ENCODE data around the gene ACOT6.
"Not testable (repeated sequence)": the region's sequence is repeated elsewhere in the genome, so short reads cannot be mapped to it uniquely, and the experiment has no call there.

The ACOT6 gene

DNA sequence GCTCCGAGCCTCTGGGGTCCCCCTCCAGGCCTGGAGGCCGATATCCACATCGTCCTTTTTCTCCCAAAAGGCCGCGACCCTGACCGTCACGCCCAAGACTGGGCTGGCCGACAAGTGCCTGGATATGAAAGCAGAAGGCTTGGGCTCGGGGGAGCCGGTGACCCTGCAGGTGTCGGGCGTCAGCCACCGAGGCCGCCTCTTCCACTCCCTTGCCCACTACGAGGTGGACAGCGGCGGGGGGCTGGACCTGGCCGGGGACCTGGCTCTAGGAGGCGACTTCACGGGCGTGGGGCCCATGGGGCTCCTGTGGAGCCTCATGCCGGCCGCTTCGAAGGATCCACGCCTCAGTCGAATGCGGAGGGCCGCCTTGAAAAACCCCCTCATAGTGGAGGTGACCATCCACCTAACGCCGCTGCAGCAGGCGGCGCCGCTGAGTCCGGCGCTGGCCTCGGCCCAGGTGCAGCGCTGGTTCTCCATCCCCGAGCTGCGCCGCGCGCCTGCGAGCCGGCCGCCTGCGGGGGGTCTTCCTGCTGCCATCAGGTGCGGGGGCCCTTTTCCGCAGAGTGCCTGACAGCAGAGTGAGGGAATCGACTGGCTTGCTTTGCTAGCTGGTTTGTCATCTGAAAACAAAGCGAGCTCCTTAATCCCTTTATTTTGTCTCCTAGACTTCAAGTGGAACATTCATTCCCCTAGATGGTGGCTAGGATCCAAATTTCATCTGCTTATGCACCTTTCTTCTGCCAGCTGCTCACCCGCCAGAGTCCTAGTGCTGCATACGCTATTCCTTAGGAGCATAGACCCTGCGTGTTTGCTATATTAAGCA is 21.9 kb downstream of the ACOT6 start:
- no peak for TF ChIP-seq ZFX (IDR thresholded peaks at IDR 0.05)
- TF ChIP-seq, protein P1, sequence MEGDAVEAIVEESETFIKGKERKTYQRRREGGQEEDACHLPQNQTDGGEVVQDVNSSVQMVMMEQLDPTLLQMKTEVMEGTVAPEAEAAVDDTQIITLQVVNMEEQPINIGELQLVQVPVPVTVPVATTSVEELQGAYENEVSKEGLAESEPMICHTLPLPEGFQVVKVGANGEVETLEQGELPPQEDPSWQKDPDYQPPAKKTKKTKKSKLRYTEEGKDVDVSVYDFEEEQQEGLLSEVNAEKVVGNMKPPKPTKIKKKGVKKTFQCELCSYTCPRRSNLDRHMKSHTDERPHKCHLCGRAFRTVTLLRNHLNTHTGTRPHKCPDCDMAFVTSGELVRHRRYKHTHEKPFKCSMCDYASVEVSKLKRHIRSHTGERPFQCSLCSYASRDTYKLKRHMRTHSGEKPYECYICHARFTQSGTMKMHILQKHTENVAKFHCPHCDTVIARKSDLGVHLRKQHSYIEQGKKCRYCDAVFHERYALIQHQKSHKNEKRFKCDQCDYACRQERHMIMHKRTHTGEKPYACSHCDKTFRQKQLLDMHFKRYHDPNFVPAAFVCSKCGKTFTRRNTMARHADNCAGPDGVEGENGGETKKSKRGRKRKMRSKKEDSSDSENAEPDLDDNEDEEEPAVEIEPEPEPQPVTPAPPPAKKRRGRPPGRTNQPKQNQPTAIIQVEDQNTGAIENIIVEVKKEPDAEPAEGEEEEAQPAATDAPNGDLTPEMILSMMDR (conservative IDR thresholded peaks at IDR 0.05), result no peak
- no peak overlapping the region for H3K27ac ChIP-seq

DNA sequence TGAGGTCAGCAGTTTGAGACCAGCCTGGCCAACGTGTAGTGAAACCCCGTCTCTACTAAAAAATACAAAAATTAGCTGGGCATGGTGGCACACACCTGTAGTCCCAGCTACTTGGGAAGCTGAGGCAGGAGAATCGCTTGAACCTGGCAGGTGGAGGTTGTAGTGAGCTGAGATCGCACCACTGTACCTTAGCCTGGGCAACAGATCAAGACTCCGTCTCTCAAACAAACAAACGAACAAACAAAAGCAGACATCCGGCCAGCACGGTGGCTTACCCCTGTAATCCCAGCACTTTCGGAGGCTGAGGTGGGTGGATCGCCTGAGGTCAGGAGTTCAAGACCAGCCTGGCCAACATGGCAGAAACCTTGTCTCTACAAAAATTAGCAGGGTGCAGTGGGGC is 24.0 kb downstream of the ACOT6 start:
- not testable (repeated sequence) for H3K27ac ChIP-seq

DNA sequence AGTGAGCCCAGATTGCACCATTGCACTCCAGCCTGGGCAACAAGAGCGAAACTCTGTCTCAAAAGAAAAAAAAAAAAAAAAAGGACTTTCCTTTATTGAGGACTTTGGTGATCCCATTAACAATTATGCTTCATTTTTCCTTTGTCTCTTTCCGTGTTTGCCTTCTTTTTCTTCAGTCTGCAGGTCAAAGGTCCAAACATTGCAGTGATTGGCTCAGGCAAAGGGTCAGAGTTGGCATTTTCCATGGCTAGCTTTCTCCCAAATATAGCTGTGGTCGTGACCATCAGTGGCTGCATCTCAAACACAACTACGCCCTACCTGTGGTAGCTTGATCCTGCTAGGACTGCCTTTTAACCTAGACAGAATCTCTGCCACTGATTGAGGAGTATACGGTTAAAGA is 25.5 kb downstream of the ACOT6 start:
- H3K27ac ChIP-seq, result no peak overlapping the region
- TF ChIP-seq, protein P1 (conservative IDR thresholded peaks at IDR 0.05), result no peak
- no peak for TF ChIP-seq ZFX (IDR thresholded peaks at IDR 0.05)

DNA sequence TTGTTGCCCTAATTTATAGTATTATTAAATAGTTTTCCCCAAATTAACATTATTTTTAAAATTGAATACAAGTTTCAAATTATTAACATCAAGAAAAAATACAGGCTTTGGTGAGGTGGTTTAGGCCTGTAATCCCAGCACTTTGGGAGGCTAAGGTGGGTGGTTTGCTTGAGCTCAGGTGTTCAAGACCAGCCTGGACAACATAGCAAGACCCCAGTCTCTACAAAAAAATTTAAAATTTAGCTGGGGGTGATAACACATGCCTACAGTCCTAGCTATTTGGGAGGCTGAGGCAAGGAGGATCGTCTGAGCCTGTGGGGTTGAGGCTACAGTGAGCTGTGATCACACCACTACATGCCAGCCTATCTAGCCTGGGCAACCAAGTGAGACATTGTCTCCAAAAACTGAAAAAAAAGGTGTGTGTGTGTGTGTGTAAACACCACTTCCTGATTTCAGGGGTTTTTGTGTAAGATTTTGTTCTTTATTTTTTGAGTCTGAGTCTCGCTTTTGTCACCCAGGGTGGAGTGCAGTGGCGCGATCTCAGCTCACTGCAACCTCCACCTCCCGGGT is 28.6 kb downstream of the ACOT6 start:
- TF ChIP-seq, protein P1 (conservative IDR thresholded peaks at IDR 0.05), result no peak
- no peak for TF ChIP-seq ZFX (IDR thresholded peaks at IDR 0.05)

DNA sequence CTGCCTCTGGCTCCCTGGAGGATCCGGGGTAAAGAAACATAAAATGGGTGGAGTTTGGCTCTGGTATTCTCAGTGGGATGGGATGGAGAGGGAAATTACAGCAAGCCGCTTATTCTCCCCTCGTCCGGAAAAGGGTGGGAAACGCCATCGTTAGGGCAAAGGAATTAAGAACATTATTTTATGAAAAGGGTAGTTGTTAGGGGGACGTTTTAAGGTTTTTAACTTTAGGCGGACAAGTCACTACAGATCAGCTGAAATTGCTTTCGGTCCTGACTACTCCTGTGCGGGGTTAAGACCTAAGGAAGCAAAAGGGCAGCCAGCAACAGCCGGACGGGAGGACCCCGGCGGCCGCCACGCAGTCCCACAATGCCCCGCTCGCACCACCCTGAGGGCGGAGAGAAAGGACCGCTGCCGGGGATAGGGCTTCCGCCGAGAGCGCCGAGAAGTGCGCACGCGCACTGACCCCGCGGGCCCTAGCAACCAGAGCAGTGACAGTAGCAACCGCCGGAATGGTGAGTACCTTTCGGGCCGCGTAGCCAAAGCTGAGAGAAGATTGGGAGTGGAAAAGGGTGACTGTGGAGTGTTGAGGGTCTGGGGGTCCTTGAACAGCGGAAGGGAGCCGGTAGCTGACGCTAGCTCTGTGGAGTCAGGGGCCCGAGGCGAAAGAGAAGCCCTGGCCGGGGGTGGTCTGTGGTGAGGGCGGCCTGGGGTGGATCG is 32.4 kb downstream of the ACOT6 start, which contains the start of gene DNAL1:
Gene DNAL1 (plus strand): TSS at position 456 of the 717 bp plus-strand sequence. CDS start 54 bp downstream, at position 510.
- TF ChIP-seq ZFX (IDR thresholded peaks at IDR 0.05), result no peak
- TF ChIP-seq, protein P1 (conservative IDR thresholded peaks at IDR 0.05), result no peak
- peak within 1 kb of the TSS; percentile 64 for H3K27ac ChIP-seq

More for the DNA sequence above, 28.6 kb downstream of the ACOT6 start:
- H3K27ac ChIP-seq, result no peak overlapping the region

DNA sequence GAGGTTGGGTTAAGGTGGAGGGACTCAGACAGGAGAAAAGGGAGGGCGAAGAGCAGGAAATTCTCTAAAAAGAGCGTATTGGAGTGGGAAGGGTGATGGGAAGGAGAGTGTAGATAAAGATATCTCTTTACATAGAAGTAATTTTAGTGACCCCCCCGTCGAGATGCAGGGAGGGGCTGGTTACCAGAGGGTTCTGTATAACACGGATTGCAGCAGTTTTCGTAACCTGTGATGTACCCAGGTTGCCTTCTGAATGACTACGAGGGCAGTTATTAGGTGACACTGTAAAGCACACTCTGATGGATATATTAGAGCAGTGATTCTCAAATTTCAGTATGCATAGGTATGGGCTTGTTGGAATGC is 32.9 kb downstream of the ACOT6 start:
- H3K27ac ChIP-seq, result peak overlapping the region; percentile 64
- TF ChIP-seq, protein P1 (conservative IDR thresholded peaks at IDR 0.05), result no peak
- no peak; the same call in 1 of the 2 replicates for TF ChIP-seq ZFX (IDR thresholded peaks at IDR 0.05)

DNA sequence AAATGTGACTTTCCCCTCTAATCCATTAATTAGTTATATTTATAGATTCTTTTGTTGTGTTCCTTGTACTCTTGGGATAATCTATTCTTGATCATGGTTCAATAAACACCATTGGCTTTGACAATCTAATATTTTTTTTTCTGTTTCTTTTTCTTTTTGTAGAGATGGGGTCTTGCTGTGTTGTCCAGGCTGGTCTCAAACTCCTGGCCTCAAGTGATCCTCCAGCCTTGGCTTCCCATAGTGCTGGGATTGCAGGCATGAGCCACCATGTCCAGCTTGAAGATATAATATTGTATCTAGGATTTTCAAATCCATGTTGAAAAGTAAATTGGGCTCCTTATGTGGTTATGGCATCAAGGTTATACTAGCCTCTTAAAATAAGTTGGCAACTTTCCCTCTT is 38.7 kb downstream of the ACOT6 start:
- TF ChIP-seq, protein P1 (conservative IDR thresholded peaks at IDR 0.05), result no peak
- no peak for TF ChIP-seq ZFX (IDR thresholded peaks at IDR 0.05)
- H3K27ac ChIP-seq, result no peak overlapping the region

Measured in C4-2B (cell line).